Activated B cell treated with CpG ODN at 0.5 μM for 24 hours (primary cell): Measurements from ENCODE around the gene SUN1. TPM values are rescaled to one million over a fixed set of nuclear protein-coding genes. Genes with fewer than 3 reads are reported as not detected.

Experiments used
- ATAC-seq: fragments of 200-7000 bp; cut with Tn5 transposase; one replicate; pipeline ENCODE4 v1.10.0; 2021; ENCODE audit warnings: low read depth, mild to moderate bottlenecking, moderate library complexity
- CTCF ChIA-PET: fragments of 350-600 bp; sonication (Branson Sonifier 250); formaldehyde crosslinking; loops from one replicate; lab custom pipeline; 2021; ENCODE audit warnings: antibody characterized with exemption; lab: Charles Lee
- POLR2A ChIA-PET: fragments of 350-600 bp; sonication (Branson Sonifier 250); formaldehyde crosslinking; loops from one replicate; lab custom pipeline; 2021; ENCODE audit warnings: antibody characterized with exemption; lab: Charles Lee
- DNase-seq: peaks from one replicate; pipeline ENCODE4 v3.0.0; 2022
- H3K27ac Mint-ChIP-seq: one replicate; pipeline ENCODE4 v1.8.0; 2020; ENCODE audit warnings: mixed read lengths
- H3K27me3 Mint-ChIP-seq: one replicate; pipeline ENCODE4 v1.8.0; 2021; ENCODE audit warnings: mixed read lengths
- H3K36me3 Mint-ChIP-seq: one replicate; pipeline ENCODE4 v1.8.0; 2021; ENCODE audit warnings: low read depth, mixed read lengths
- H3K4me1 Mint-ChIP-seq: one replicate; pipeline ENCODE4 v1.8.0; 2021; ENCODE audit warnings: mixed read lengths
- H3K4me3 Mint-ChIP-seq: one replicate; pipeline ENCODE4 v1.8.0; 2020; ENCODE audit warnings: mild to moderate bottlenecking, mixed read lengths
- H3K9me3 Mint-ChIP-seq: one replicate; pipeline ENCODE4 v1.8.0; 2020; ENCODE audit warnings: mixed read lengths
- CTCF ChIP-seq: fragments of 200-600 bp; IDR thresholded peaks from one replicate; pipeline ENCODE4 v1.8.0; 2022; ENCODE audit warnings: antibody characterized with exemption, mild to moderate bottlenecking
- intact Hi-C: fragments of 100-400 bp; cut with micrococcal nuclease; formaldehyde crosslinking; loops from one replicate; pipeline ENCODE4 v1.15.1; 2024
- total RNA-seq: library from RNA; stranded (reverse); gene quantifications from 2 replicates; pipeline ENCODE4 v1.2.3, GENCODE V29; 2022

The SUN1 gene
- total RNA-seq, 1 donor from 2014 or later = 119 TPM

GRCh38 chr7:785416-785815 is 46.9 kb upstream of the SUN1 start:
- Mint-ChIP-seq H3K9me3 (no peaks in the 10 kb centered on the region), H3K4me1 (no peaks in the 10 kb centered on the region), H3K4me3 (no peak overlapping the region), H3K27me3 (no peaks in the 10 kb centered on the region), H3K36me3 (peaks cover 55% of the 10 kb centered on the region), H3K27ac (no peak overlapping the region)
- ChIA-PET POLR2A (no interaction called here), CTCF (interaction anchor here (0.9 to 3.1 kb wide), 2 partner anchors 9 to 88 kb away, joined by 3 to 25 read pairs; no protein-coding TSS in a partner anchor)
- TF ChIP-seq CTCF = no peak
- intact Hi-C loops = no loop called here
- ATAC-seq (no peak), DNase-seq (no peak)

- no peak overlapping the region for H3K4me3 Mint-ChIP-seq
- no peaks in the 10 kb centered on the region for H3K9me3 Mint-ChIP-seq
- intact Hi-C loops = loop anchor here (1.0 to 2.0 kb wide), 4 partner anchors 27 to 386 kb away; partner anchors contain the start of gene SUN1
- ATAC-seq (peak; percentile 98), DNase-seq (peak; percentile 63)
- no peaks in the 10 kb centered on the region for H3K4me1 Mint-ChIP-seq
- peaks cover 44% of the 10 kb centered on the region for H3K36me3 Mint-ChIP-seq
- no peaks in the 10 kb centered on the region for H3K27me3 Mint-ChIP-seq
- H3K27ac Mint-ChIP-seq = no peak overlapping the region
- POLR2A ChIA-PET = interaction anchor here (0.8 kb wide), 1 partner anchor 83 kb away, joined by 10 read pairs; no protein-coding TSS in a partner anchor
- TF ChIP-seq CTCF = no peak
- CTCF ChIA-PET = interaction anchor here (0.6 to 3.1 kb wide), 4 partner anchors 10 to 465 kb away, joined by 3 to 25 read pairs (median 4); no protein-coding TSS in a partner anchor
Measured at GRCh38 chr7:786472-787255, 45.6 kb upstream of the SUN1 start.

- no peak for ATAC-seq
- POLR2A ChIA-PET = no interaction called here
- no peak for TF ChIP-seq CTCF
Measured at GRCh38 chr7:787332-788240, 44.7 kb upstream of the SUN1 start.

GRCh38 chr7:791519-791918 is 40.8 kb upstream of the SUN1 start:
- CTCF ChIA-PET = no interaction called here
- Mint-ChIP-seq H3K36me3 (peaks cover 8% of the 10 kb centered on the region), H3K4me3 (no peak overlapping the region), H3K4me1 (no peaks in the 10 kb centered on the region), H3K27me3 (no peaks in the 10 kb centered on the region), H3K9me3 (no peaks in the 10 kb centered on the region), H3K27ac (no peak overlapping the region)
- no peak for TF ChIP-seq CTCF
- intact Hi-C loops = loop anchor here (2.0 kb wide), 1 partner anchor 51 kb away; no protein-coding TSS in a partner anchor
- DNase-seq (no peak), ATAC-seq (no peak)
- POLR2A ChIA-PET = no interaction called here

More at GRCh38 chr7:787332-788240, 44.7 kb upstream of the SUN1 start:
- Mint-ChIP-seq H3K36me3 (peaks cover 36% of the 10 kb centered on the region), H3K9me3 (no peaks in the 10 kb centered on the region), H3K4me1 (no peaks in the 10 kb centered on the region), H3K4me3 (no peak overlapping the region), H3K27me3 (no peaks in the 10 kb centered on the region), H3K27ac (no peak overlapping the region)
- CTCF ChIA-PET = interaction anchor here (0.8 to 3.1 kb wide), 3 partner anchors 85 to 466 kb away, joined by 3 to 25 read pairs (median 3); no protein-coding TSS in a partner anchor
- DNase-seq = no peak
- intact Hi-C loops = loop anchor here (2.0 kb wide), 1 partner anchor 385 kb away; no protein-coding TSS in a partner anchor
